GM21529 (cell line): ENCODE data around the gene PNPLA2.

Experiments
- ATAC-seq: cut with Tn5 transposase; IDR thresholded peaks from one replicate; pipeline ENCODE4 v1.9.1; 2021; ENCODE audit not compliant: unreplicated experiment

PNPLA2 gene

DNA sequence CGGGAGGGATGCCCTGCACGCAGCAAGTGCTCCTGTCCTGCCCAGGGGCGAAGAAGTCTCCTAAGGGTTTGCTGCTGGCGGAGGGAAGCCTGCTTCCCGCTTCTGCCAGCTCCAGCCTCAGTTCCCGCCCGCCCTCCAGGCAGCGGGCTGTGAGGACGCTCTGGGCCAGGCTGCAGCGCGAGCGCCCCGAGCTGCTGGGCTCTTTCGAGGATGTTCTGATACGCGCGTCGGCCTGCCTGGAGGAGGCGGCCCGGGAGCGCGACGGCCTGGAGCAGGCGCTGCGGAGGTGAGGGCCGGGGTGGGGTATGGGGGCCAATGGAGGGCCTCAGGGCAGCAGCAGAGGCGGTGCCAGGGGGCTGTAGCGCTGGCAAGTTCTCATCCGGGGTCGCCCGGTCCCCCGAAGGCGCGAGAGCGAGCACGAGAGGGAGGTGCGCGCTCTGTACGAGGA, 11.2 kb downstream of the PNPLA2 start:
- peak; percentile 1 for ATAC-seq

GRCh38 chr11:830295-831117, 11.8 kb downstream of the PNPLA2 start:
- ATAC-seq, result peak; percentile 35

DNA sequence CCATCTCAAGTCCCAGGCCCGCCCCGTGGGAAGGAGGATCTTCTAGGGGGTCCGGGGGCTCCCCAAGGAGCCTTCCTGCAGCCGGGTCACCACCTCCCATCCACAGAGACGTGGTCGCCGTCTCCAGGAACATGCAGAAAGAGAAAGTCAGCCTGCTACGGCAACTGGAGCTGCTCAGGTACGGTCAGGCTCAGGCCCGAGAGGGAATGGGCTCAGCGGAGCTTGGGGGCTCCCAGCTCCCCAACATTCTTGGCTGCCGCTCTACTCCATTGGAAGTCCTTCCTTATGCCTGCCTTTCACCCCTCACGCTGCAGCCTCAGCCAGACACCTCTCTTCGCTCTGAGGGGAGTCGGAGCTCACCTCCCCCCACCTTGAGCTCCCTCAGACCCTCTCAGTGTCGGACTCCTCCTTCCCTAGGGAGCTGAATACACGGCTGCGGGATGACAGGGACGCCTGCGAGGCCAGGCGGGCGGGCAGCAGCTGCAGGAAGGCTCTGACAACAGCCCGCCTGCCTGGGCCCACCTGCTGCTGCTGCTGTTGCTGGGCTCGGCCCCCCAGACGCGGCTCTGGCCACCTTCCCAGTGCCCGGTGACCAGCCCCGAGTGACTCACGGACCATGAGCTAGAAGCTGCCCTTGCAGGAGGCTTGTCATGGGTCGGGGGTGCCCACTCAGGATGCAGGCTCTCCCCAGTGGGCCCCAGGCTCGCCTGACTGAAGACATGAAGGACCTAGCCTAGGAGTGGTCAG, 12.6 kb downstream of the PNPLA2 start:
- ATAC-seq, result no peak

DNA sequence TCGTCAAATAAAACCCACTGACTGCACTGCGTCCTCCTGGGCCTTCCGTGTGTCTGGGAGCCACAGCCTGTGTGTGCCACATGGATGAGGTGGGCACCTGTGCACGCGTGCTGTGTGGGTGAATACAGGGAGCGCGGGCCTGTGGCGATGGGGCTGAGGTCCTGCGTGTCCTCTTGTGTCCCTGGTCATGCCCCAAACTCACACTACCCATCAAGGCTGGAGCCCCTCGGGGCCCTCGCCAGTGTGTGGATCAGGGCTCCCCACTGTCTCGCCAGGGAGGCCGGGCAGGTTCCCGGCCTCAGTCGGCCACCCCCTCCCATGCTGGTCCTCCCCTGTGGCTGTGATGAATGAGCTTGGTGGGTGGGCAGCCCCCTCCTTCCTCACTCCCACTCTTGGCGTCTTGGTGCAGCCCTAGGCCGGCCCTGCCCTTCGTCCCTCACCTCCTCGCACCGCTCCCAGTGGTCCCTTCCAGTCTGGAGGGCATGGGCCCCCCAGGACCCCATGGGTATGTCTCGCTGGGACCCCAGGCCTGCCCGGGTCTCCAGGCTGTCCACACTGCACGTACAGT, 13.3 kb downstream of the PNPLA2 start:
- no peak for ATAC-seq

DNA sequence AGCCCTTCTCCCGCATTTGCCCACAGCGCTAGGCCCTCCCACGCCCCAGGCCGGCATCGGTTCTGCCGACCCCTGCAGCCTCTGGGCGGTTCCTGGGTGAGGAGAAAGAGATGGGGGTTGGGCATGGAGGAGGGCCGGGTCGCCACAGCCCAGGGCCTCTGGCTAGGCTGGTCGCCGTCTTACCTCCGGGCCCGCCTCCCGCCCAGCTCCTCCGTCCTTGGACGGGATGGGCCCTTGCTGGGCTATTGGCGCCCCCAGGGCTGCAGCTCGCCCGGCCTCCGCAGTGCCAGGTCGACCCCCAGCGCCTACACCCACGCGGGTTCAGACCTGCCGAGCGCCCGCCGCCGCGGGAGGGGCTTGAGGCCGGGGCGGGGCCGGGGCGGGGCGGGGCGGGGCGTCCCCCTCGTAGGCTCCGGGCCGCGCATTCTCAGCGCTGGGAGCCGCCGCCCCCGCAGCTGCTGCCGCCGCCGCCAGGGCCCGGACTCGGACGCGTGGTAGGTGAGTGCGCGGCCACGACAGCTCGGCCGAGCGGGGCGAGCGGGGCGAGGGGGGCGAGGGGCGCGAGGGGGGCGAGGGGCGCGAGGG, 13.9 kb downstream of the PNPLA2 start, which contains the start of gene CD151:
Gene CD151, plus strand, starts transcription at position 424 of the 585 bp plus-strand sequence. CDS start 3,118 bp downstream, outside the sequence.
- ATAC-seq, result peak; percentile 37

- ATAC-seq, result peak; percentile 24
These were observed 14.5 kb downstream of the PNPLA2 start for GRCh38 chr11:833114-833791.

GRCh38 chr11:833849-834311, 15.2 kb downstream of the PNPLA2 start:
- ATAC-seq, result no peak

DNA sequence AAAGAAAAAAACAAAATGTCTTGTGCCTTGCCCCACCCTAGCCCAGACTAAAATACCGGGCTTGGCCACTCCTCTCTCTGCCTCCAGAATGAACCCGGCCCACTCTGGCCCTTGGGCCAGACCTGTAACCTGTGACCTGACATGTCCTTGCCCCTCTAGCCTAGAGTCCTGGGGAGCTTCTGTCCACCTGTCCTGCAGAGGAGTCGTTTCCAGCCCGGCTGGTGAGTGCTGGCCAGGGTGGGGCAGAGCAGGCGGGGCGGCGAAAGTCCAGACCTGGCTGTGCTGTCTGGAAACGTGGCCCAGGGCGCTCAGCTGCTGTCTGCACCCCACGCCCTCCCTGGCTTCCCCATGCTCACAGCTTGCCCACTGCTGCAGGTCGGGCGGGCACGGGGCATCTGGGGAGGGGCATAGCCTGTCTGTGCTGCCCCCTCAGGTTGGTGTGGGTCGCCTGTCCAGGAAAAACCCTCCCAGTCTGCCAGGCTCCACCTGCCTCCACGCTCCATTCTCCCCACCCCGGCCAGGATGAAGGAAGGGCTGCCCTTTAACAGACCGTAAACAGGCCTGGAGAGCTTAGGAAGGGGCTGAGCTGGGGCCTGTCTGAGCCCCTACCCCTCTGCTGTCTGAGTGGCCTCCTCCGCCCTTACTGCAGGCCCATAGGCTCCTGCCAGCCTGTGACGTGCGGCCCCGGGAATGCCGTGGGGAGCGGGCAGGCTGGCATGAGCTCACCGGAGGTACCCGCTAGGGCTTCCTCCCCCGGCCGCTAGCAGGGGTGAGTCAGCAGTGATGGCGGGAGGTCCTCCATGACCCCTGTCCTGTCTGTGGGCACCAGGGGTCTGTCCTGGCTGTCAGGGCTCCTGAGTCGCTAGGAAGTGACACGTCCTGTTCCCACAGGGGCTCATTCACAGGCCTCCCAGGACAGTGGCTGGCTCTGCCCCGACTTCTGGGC, 15.9 kb downstream of the PNPLA2 start:
- ATAC-seq, result no peak

DNA sequence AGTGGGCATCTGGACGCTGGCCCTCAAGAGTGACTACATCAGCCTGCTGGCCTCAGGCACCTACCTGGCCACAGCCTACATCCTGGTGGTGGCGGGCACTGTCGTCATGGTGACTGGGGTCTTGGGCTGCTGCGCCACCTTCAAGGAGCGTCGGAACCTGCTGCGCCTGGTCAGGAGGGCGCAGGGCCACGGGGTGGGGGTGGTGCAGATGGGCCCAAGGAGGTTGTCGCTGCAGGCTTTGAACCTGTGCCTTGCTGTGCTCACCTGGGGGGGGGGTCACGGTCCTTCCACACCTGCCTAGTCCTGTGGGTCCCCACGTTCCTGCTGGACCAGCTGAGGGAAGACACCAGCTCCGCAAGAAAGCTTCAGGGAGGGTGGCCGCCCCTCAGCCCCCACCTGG, 17.6 kb downstream of the PNPLA2 start:
- ATAC-seq, result no peak

GRCh38 chr11:836700-837099, 18.0 kb downstream of the PNPLA2 start:
- ATAC-seq, result no peak

DNA sequence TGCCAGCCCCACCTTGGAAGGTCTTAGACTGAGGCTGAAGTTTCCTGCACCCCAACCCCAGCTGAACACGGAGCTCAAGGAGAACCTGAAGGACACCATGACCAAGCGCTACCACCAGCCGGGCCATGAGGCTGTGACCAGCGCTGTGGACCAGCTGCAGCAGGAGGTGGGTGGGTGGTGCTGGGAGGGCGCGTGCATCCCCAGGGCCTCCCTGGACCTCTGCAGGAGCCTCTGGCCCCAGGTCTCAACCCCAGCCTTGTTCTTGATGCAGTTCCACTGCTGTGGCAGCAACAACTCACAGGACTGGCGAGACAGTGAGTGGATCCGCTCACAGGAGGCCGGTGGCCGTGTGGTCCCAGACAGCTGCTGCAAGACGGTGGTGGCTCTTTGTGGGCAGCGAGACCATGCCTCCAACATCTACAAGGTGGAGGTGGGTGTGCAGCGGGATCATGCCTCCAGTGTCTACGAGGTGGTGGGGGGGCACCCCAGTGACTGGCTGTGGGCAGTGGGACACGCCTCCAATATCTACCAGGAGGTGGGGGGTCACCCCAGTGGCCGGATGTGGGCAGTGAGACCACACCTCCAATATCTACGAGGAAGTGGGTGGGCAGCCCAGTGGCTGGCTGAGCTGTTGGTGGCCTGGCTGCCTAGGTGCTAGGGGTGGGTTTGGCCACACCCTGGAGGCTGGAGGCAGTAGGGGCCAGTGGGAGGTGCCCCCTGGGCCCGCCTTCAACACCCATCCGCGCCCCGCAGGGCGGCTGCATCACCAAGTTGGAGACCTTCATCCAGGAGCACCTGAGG, 18.7 kb downstream of the PNPLA2 start:
- ATAC-seq, result no peak

GRCh38 chr11:837990-838307, 19.2 kb downstream of the PNPLA2 start:
- no peak for ATAC-seq

GRCh38 chr11:838441-839279, 19.9 kb downstream of the PNPLA2 start:
- no peak for ATAC-seq

DNA sequence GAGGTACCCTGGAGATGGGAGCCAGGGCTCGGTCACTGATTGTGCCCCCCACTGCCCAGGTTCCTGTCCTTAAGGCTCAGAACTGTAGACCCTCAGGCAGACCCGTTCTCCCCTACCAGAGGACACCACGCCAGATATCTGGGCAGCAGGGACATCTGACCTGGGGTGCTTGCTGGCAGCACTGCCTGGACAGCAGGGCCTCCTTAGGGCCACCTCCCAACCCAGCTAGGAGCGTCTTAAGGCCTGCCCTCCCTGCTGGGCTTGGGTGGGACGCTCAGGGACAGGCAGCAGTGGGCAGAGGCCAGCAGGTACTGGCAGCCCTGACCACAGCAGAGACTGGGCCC, 20.5 kb downstream of the PNPLA2 start:
- ATAC-seq, result no peak

- ATAC-seq, result no peak
These were observed 21.3 kb downstream of the PNPLA2 start for GRCh38 chr11:839875-840617.

DNA sequence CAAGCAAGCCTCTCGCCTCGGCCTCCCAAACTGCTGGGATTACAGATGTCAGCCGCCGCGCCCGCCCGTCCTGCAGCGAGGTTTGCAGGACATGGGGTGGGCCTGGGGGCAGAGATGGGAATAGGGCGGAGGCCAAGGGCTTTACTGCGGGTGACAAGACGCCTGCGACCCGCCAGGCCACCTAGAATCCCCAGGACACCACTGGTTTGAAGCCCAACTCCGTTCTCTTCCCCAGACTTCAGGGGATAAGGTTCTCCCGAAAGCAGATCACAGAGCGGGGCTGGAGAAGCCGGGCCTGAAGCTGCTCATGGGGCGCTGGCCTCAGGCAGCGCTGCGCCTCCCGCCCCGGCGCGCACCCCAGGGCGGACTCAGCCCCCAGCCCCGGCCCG, 23.3 kb downstream of the PNPLA2 start:
- ATAC-seq, result peak; percentile 29

DNA sequence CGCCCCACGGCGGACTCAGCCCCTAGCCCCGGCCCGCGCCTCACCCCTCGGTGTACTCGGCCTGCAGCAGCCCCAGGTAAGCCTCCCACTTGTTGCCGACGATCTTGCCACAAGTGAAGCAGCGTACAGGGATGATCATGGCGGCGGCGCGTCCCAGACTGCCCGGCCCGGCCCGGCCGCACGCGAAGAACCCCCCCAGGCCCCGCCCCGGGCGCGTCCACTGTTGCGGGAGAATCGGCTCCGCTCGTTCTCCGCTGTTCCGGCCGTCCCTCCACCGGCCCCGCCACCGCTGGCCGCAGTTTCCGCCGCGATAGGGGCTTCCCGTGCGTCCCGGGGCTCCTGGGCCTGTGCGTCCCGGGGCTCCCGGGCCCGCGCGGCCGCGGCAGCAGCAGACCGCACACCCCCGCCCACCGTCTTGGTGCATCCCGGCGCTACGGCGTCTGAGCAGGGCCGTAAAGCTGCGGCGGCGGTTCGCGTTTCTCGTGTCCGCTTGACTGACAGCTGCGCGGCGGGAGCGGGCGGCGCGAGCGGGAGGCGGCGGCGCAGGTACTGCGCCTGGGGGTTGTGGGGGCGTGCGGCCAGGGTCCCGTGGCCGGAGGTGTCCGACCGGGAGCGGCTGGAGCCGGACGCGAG, 23.8 kb downstream of the PNPLA2 start, which contains the start of the genes POLR2L and TSPAN4:
Gene POLR2L, minus strand, starts transcription at position 160 of the 633 bp plus-strand sequence. Its CDS starts 21 bp downstream, at position 139.
Gene TSPAN4, plus strand, starts transcription at position 483 of the 633 bp plus-strand sequence. CDS start 7,453 bp downstream, outside the sequence.
- ATAC-seq, result peak; percentile 60
